ENCODE results near the gene SUMO3. TPM values are rescaled to one million over a fixed set of nuclear protein-coding genes. Genes with fewer than 3 reads are reported as not detected.

The SUMO3 gene
- total and polyA plus RNA-seq, 2 of the 4 experiments (the other 2 are of a cell fraction), result 64.9 to 101 TPM

DNA sequence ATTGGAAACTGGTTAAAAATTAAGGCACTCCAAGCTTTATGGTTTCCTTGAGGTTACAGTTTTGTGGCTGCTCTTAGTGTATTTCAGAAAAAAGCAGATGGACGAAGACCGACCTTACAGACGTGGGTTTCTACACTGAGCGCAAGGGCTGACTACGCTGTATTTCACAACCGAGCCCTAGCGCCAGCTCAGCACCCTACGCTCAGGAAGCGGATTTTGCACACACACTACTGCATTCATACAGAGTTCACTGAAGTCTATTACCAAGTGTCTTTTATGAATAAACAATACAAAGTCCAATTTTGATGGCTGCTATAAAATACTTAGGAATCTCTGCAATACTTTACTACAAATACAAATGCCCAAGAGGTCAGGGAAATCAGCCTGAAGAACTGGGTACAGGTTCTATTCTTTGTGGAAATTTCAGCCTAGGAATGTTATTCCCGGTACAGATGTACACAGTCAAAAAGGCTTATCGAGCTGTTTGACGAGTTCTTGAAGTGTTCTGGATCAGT is 31.8 kb upstream of the SUMO3 start:
- Histone ChIP-seq H3K4ac (ENCODE audit: low read depth, low read length) (no peak overlapping the region), H2AK9ac (replicated peaks; ENCODE audit: low read depth, low read length, poor library complexity) (no peak overlapping the region), H3K4me2 (ENCODE audit: low read depth, low read length) (no peak overlapping the region), H2BK5ac (ENCODE audit: low read depth, low read length, poor library complexity, severe bottlenecking) (no peak overlapping the region), H3K27me3 (ENCODE audit: control insufficient read depth, insufficient read depth, low read length) (no peaks in the 10 kb centered on the region; the same call in 1 of the 2 replicates), H4K91ac (ENCODE audit: insufficient read depth, low read depth, low read length) (no peak overlapping the region), H4K8ac (ENCODE audit: low read depth in 2 of 2, low read length in 2 of 2) (no peak overlapping the region), H2BK20ac (ENCODE audit: low read depth, low read length) (no peak overlapping the region), H3K9me1 (ENCODE audit: insufficient read depth, low read length) (peaks cover 13% of the 10 kb centered on the region; the same call in 1 of the 2 replicates), H3K27ac (ENCODE audit: insufficient read depth, low read length) (no peak overlapping the region), H3K14ac (replicated peaks; ENCODE audit: low read depth, low read length) (no peak overlapping the region), H3K9ac (ENCODE audit: low read depth, low read length) (no peak overlapping the region), H2AK5ac (ENCODE audit: low read depth, low read length) (no peak overlapping the region), H3K9me3 (ENCODE audit: control insufficient read depth, insufficient read depth, low read length) (no peaks in the 10 kb centered on the region), H2BK120ac (ENCODE audit: low read depth, low read length) (no peak overlapping the region), H4K5ac (ENCODE audit: low read depth, low read length) (no peak overlapping the region), H3K18ac (ENCODE audit: low read depth, low read length) (no peak overlapping the region), H3K23ac (ENCODE audit: low read depth, low read length) (no peak overlapping the region), H4K20me1 (ENCODE audit: insufficient read depth, low read length) (peaks cover 21% of the 10 kb centered on the region), H3K4me3 (ENCODE audit: insufficient read depth, low read depth, low read length) (no peak overlapping the region), H3K56ac (ENCODE audit: extremely low read depth, insufficient read depth, low read length) (no peak overlapping the region), H3K4me1 (ENCODE audit: control insufficient read depth, insufficient read depth, low read length) (peaks cover 2% of the 10 kb centered on the region; the same call in 1 of the 2 replicates), H3K79me1 (ENCODE audit: low read depth in 1 of 2, low read length in 2 of 2) (peaks cover 36 to 41% of the 10 kb centered on the region in 2 experiments), H3K36me3 (ENCODE audit: control insufficient read depth, insufficient read depth, low read length) (peaks cover 42% of the 10 kb centered on the region), H2AFZ (replicated peaks; ENCODE audit: low read length, poor library complexity) (no peak overlapping the region), H2BK15ac (ENCODE audit: low read depth, low read length) (no peak overlapping the region)
- ChIA-PET POLR2A (ENCODE audit: unreplicated experiment) (no interaction called here), CTCF (no interaction called here)
- dilution Hi-C loops (cut with HindIII; ENCODE audit: low sequenced_read_pairs, unreplicated experiment), result no loop called here
- BruUV-seq (replicated peaks), result TSS peak; percentile 84
- no CpG with 5 or more reads among the region's 12 CpGs for WGBS, 2 experiments (ENCODE audit: extremely low coverage in 2 of 2, insufficient read length in 1 of 2)
- intact Hi-C loops (cut with micrococcal nuclease), result no loop called here
- no peak for DNase-seq
- TF ChIP-seq, protein P1, sequence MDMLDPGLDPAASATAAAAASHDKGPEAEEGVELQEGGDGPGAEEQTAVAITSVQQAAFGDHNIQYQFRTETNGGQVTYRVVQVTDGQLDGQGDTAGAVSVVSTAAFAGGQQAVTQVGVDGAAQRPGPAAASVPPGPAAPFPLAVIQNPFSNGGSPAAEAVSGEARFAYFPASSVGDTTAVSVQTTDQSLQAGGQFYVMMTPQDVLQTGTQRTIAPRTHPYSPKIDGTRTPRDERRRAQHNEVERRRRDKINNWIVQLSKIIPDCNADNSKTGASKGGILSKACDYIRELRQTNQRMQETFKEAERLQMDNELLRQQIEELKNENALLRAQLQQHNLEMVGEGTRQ (IDR thresholded peaks at IDR 0.05; ENCODE audit: low read depth, low read length), result no peak
- TF ChIP-seq MAFK (IDR thresholded peaks at IDR 0.05; ENCODE audit: low read depth, low read length), result no peak
- TF ChIP-seq RCOR1 (IDR thresholded peaks at IDR 0.05; ENCODE audit: insufficient replicate concordance, low read length), result no peak
- no peak for TF ChIP-seq POLR2A (IDR thresholded peaks at IDR 0.05; ENCODE audit: low read depth, low read length)
- TF ChIP-seq RFX5 (IDR thresholded peaks at IDR 0.05; ENCODE audit: low read depth, low read length), result no peak
- TF ChIP-seq ELK1 (IDR thresholded peaks at IDR 0.05; ENCODE audit: borderline replicate concordance, low read depth, low read length), result no peak
- TF ChIP-seq SMC3 (IDR thresholded peaks at IDR 0.05; ENCODE audit: low read depth, low read length), result no peak
- no peak for TF ChIP-seq MAZ (IDR thresholded peaks at IDR 0.05; ENCODE audit: borderline replicate concordance, low read depth, low read length)
- no peak for TF ChIP-seq RAD21 (IDR thresholded peaks at IDR 0.05; ENCODE audit: low read length)
- TF ChIP-seq NFE2L2 (IDR thresholded peaks at IDR 0.05; ENCODE audit: low read depth, low read length), result no peak
- no peak for TF ChIP-seq CHD1 (IDR thresholded peaks at IDR 0.05; ENCODE audit: low read depth, low read length)
- no peak for TF ChIP-seq MXI1 (IDR thresholded peaks at IDR 0.05; ENCODE audit: borderline replicate concordance, low read depth, low read length)
- no peak for TF ChIP-seq FOS (IDR thresholded peaks at IDR 0.05; ENCODE audit: low read depth, low read length)
- ATAC-seq (ENCODE audit: low read depth), result no peak
- in situ Hi-C loops (cut with MboI; ENCODE audit: low sequenced_read_pairs), result no loop called here

Measured in IMR-90 (cell line).